Smooth muscle cell (in vitro differentiated cells): ENCODE data around the gene TRIM10. TPM values are rescaled to one million over a fixed set of nuclear protein-coding genes. Genes with fewer than 3 reads are reported as not detected.

Source experiments
- DNase-seq: peaks from one replicate; lab custom pipeline; 2025; ENCODE audit not compliant: unreplicated experiment; lab: John Stamatoyannopoulos, UW
- H2AFZ ChIP-seq: fragments of 200-600 bp; sonication (generic); 2 replicates; pipeline ENCODE4 v1.6.0; 2016; ENCODE audit warnings: antibody characterized with exemption, low read depth, mild to moderate bottlenecking
- H3F3A ChIP-seq: fragments of 200-600 bp; sonication (generic); 2 replicates; pipeline ENCODE4 v1.6.0; 2017; ENCODE audit warnings: antibody characterized with exemption, low read depth
- H3K27ac ChIP-seq: fragments of 200-600 bp; sonication (generic); 2 replicates; pipeline ENCODE4 v1.5.1; 2016; ENCODE audit warnings: low read depth, mild to moderate bottlenecking
- H3K27me3 ChIP-seq: fragments of 200-600 bp; sonication (generic); 2 replicates; pipeline ENCODE4 v1.6.1; 2016; ENCODE audit warnings: low read depth, mild to moderate bottlenecking
- H3K36me3 ChIP-seq: fragments of 200-600 bp; sonication (generic); 2 replicates; pipeline ENCODE4 v1.5.1; 2016; ENCODE audit warnings: low read depth
- H3K4me1 ChIP-seq: fragments of 200-600 bp; sonication (generic); 2 replicates; pipeline ENCODE4 v1.5.1; 2016; ENCODE audit warnings: low read depth
- H3K4me2 ChIP-seq: fragments of 200-600 bp; sonication (generic); 2 replicates; pipeline ENCODE4 v1.6.0; 2016; ENCODE audit warnings: mild to moderate bottlenecking
- H3K4me3 ChIP-seq: fragments of 200-600 bp; sonication (generic); 2 replicates; pipeline ENCODE4 v1.5.1; 2016; ENCODE audit warnings: mild to moderate bottlenecking
- H3K79me2 ChIP-seq: fragments of 200-600 bp; sonication (generic); 2 replicates; pipeline ENCODE4 v1.6.0; 2016; ENCODE audit warnings: low read depth, mild to moderate bottlenecking
- H3K9ac ChIP-seq: fragments of 200-600 bp; sonication (generic); 2 replicates; pipeline ENCODE4 v1.6.0; 2016; ENCODE audit warnings: low read depth
- H3K9me3 ChIP-seq: fragments of 200-600 bp; sonication (generic); replicated peaks from 2 replicates; pipeline ENCODE4 v1.5.1; 2016; ENCODE audit warnings: low read depth
- H4K20me1 ChIP-seq: fragments of 200-600 bp; sonication (generic); 2 replicates; pipeline ENCODE4 v1.6.0; 2016; ENCODE audit warnings: low read depth
- WGBS: methylation state at CpG from one replicate; pipeline ENCODE4 v1.1.7; 2016; ENCODE audit warnings: low lambda C conversion rate; 5-methylcytosine and 5-hydroxymethylcytosine counted together
- polyA plus RNA-seq: library from polyadenylated mRNA; unstranded; fragments of >200 nt; fragmentation: Nextera tagmentation; extraction: Ambion mirVana; gene quantifications from 2 replicates; pipeline ENCODE4 v1.2.1, GENCODE V29; 2016
- total RNA-seq: library from RNA; depleted of rRNA; stranded (reverse); fragments of >200 nt; gene quantifications from 2 replicates; pipeline ENCODE4 v1.2.3, GENCODE V29; 2014
- TF ChIP-seq, protein P1 (sequence below): fragments of 200-600 bp; sonication (generic); IDR thresholded peaks from 2 replicates; pipeline ENCODE4 v1.5.1; 2017; ENCODE audit warnings: borderline replicate concordance, mild to moderate bottlenecking, antibody characterized with exemption; ENCODE audit not compliant: insufficient read depth, poor library complexity, severe bottlenecking

The TRIM10 gene
- total and polyA plus RNA-seq, 2 experiments from 2014 or later = not detected

DNA sequence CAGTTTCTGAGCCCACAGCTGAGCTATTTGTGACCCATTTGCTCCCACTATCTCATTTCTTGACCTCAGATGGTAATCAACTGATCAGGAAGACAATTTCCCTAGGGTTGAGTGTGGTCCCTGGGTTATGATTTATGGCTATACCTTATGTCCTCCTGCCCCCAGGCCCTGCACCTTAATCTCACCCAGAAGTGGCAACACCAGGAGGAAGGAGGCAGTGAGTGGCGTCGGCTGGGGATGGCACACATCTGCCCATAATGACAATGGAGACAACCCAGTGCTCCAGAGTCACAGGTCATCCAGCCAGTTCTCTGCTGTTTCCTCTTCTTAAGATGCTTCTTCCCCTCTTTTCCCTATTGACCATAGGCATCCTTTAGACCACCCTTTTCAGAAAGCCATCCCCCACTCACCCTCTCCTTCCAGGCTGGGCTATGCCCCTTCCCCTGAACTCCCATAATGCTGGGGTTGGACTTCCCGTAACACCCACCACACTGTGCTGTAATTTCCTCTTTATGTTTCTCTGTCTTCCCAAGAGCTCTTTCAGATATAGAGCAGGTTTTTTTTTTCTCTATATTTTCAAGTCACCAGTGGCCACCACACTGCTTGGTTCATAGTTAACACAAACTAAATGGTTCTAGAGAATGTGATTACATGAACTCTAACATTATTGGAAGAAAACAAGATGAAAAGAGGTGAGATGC, 8.0 kb downstream of the TRIM10 start:
- no peaks in the 10 kb centered on the region for H3K36me3 ChIP-seq
- no peak overlapping the region for H3K9ac ChIP-seq
- no peaks in the 10 kb centered on the region for H3F3A ChIP-seq
- WGBS = 98% methylated on average over 3 of the region's 3 CpGs
- H3K9me3 ChIP-seq = no peaks in the 10 kb centered on the region
- no peak overlapping the region for H3K4me2 ChIP-seq
- H3K27me3 ChIP-seq = peaks cover 37% of the 10 kb centered on the region
- no peak overlapping the region for H3K4me3 ChIP-seq
- no peaks in the 10 kb centered on the region for H3K4me1 ChIP-seq
- H3K79me2 ChIP-seq = no peaks in the 10 kb centered on the region
- no peak overlapping the region for H2AFZ ChIP-seq
- no peak for DNase-seq
- H3K27ac ChIP-seq = no peak overlapping the region
- no peaks in the 10 kb centered on the region for H4K20me1 ChIP-seq
- TF ChIP-seq, protein P1, sequence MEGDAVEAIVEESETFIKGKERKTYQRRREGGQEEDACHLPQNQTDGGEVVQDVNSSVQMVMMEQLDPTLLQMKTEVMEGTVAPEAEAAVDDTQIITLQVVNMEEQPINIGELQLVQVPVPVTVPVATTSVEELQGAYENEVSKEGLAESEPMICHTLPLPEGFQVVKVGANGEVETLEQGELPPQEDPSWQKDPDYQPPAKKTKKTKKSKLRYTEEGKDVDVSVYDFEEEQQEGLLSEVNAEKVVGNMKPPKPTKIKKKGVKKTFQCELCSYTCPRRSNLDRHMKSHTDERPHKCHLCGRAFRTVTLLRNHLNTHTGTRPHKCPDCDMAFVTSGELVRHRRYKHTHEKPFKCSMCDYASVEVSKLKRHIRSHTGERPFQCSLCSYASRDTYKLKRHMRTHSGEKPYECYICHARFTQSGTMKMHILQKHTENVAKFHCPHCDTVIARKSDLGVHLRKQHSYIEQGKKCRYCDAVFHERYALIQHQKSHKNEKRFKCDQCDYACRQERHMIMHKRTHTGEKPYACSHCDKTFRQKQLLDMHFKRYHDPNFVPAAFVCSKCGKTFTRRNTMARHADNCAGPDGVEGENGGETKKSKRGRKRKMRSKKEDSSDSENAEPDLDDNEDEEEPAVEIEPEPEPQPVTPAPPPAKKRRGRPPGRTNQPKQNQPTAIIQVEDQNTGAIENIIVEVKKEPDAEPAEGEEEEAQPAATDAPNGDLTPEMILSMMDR = no peak

DNA sequence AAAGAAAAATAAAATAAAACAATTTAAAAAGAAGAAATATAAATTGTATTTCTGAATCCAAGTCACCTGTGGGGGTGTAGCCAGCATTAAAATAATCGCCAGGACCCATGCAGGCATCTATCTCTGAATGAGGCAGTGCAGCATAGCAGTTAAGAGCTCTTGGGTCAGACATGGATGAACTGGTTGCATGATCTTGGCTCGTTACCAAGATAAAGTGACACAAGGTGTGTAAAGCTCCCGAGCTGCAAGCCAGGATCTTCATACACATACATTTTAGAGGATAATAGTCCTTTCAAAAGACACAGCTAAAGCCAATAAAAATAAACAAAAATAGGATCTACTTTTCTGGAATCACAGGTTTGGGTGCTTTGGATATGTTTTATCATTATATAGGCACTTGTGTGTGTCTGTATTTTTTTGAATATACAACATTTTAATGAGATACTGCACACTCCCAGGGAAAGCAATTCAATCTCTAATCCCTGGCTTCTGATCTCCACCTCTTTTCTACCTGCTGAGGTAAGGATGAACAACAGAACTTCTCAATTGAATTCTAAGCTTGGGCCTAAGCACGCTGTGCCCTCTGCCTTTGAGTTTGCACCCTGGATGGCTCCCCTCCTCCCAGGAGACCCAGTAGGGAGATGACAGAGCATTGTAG, 8.9 kb downstream of the TRIM10 start:
- no peaks in the 10 kb centered on the region for H4K20me1 ChIP-seq
- no peaks in the 10 kb centered on the region for H3K9me3 ChIP-seq
- H2AFZ ChIP-seq = no peak overlapping the region
- TF ChIP-seq, protein P1 = no peak
- H3K4me2 ChIP-seq = no peak overlapping the region
- H3K9ac ChIP-seq = no peak overlapping the region
- no peak overlapping the region for H3K4me3 ChIP-seq
- H3K36me3 ChIP-seq = no peaks in the 10 kb centered on the region
- 76% methylated on average over 4 of the region's 4 CpGs for WGBS
- H3F3A ChIP-seq = no peaks in the 10 kb centered on the region
- no peaks in the 10 kb centered on the region for H3K4me1 ChIP-seq
- H3K27me3 ChIP-seq = peaks cover 33% of the 10 kb centered on the region
- no peak overlapping the region for H3K27ac ChIP-seq
- no peak for DNase-seq
- no peaks in the 10 kb centered on the region for H3K79me2 ChIP-seq

DNA sequence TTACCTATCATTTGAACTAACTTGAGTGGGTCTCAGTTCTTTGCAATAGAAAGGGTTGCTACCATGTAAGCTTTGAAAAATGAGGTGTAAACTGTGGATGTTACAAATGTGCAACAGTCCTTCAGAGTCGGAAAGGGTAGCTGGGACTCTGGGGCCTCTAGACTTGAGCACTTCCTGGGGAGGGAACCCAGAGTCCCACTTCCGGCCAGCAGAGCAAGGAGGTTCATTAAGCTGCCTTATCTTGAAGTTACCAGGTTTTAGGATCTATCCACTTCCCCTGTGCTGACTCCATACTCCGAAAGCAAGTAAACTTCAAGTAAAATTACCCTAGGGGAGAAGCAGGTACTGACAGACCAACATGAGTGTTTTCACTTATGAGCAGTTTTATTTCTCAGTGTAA, 9.4 kb downstream of the TRIM10 start:
- DNase-seq = no peak
- TF ChIP-seq, protein P1 = no peak
- no peak overlapping the region for H3K9ac ChIP-seq
- no peak overlapping the region for H3K4me3 ChIP-seq
- no peaks in the 10 kb centered on the region for H3K79me2 ChIP-seq
- no peak overlapping the region for H3K27ac ChIP-seq
- WGBS = 85% methylated on average over 3 of the region's 3 CpGs
- peaks cover 29% of the 10 kb centered on the region for H3K27me3 ChIP-seq
- H3K9me3 ChIP-seq = no peaks in the 10 kb centered on the region
- H3K4me1 ChIP-seq = no peaks in the 10 kb centered on the region
- H3K4me2 ChIP-seq = no peak overlapping the region
- no peaks in the 10 kb centered on the region for H3F3A ChIP-seq
- no peak overlapping the region for H2AFZ ChIP-seq
- no peaks in the 10 kb centered on the region for H3K36me3 ChIP-seq
- no peaks in the 10 kb centered on the region for H4K20me1 ChIP-seq
